ENCODE data around the gene PHF19. TPM values are rescaled to one million over a fixed set of nuclear protein-coding genes. Genes with fewer than 3 reads are reported as not detected.

The PHF19 gene
- total and polyA plus RNA-seq, 2 experiments from 2014 or later: 16.8 to 31.0 TPM

- TF ChIP-seq EZH2phosphoT487 (IDR thresholded peaks at IDR 0.05; ENCODE audit: unreplicated experiment) (no peak), CREB1 (CRISPR knock-in tag; IDR thresholded peaks at IDR 0.05; ENCODE audit: low read depth) (no peak), ZNF114 (CRISPR knock-in tag; IDR thresholded peaks at IDR 0.05) (no peak), NANOG (IDR thresholded peaks at IDR 0.05; ENCODE audit: borderline replicate concordance) (no peak), ZNF331 (CRISPR knock-in tag; IDR thresholded peaks at IDR 0.05; ENCODE audit: low read depth) (no peak), STAT1 (IDR thresholded peaks at IDR 0.05; ENCODE audit: unreplicated experiment) (no peak), REST (IDR thresholded peaks at IDR 0.05; ENCODE audit: unreplicated experiment) (no peak), POLR2AphosphoS5 (IDR thresholded peaks at IDR 0.05; ENCODE audit: low read depth) (no peak), EZH2 (IDR thresholded peaks at IDR 0.05; ENCODE audit: low read depth, unreplicated experiment) (no peak)
- TF ChIP-seq, protein P1, sequence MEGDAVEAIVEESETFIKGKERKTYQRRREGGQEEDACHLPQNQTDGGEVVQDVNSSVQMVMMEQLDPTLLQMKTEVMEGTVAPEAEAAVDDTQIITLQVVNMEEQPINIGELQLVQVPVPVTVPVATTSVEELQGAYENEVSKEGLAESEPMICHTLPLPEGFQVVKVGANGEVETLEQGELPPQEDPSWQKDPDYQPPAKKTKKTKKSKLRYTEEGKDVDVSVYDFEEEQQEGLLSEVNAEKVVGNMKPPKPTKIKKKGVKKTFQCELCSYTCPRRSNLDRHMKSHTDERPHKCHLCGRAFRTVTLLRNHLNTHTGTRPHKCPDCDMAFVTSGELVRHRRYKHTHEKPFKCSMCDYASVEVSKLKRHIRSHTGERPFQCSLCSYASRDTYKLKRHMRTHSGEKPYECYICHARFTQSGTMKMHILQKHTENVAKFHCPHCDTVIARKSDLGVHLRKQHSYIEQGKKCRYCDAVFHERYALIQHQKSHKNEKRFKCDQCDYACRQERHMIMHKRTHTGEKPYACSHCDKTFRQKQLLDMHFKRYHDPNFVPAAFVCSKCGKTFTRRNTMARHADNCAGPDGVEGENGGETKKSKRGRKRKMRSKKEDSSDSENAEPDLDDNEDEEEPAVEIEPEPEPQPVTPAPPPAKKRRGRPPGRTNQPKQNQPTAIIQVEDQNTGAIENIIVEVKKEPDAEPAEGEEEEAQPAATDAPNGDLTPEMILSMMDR (conservative IDR thresholded peaks at IDR 0.05; ENCODE audit: low read depth in 2 of 2): no peak
- no peaks in the 10 kb centered on the region for H3K4me1 ChIP-seq (ENCODE audit: insufficient read depth)
- H3K27ac ChIP-seq (ENCODE audit: low read depth): no peak overlapping the region
- no peaks in the 10 kb centered on the region for H3K9me2 ChIP-seq (ENCODE audit: insufficient read depth)
- H3K27ac Mint-ChIP-seq: no peak overlapping the region
- peaks cover 42% of the 10 kb centered on the region for H3K9me3 Mint-ChIP-seq
- peaks cover 2% of the 10 kb centered on the region for H3K27me3 Mint-ChIP-seq (ENCODE audit: insufficient read depth, low read depth, poor library complexity)
- no peak overlapping the region for H3K4me3 Mint-ChIP-seq
- no peak for ATAC-seq
- no peaks in the 10 kb centered on the region for H3K4me1 Mint-ChIP-seq
- no peak overlapping the region for H3K4me3 ChIP-seq
- H2AFZ ChIP-seq: no peak overlapping the region
- H3K27me3 ChIP-seq (ENCODE audit: insufficient read depth): no peaks in the 10 kb centered on the region
- no peaks in the 10 kb centered on the region for H3K36me3 ChIP-seq (ENCODE audit: insufficient read depth)
- H4K20me1 ChIP-seq (replicated peaks; ENCODE audit: insufficient read depth): no peaks in the 10 kb centered on the region
- no peaks in the 10 kb centered on the region for H3K79me2 ChIP-seq (replicated peaks; ENCODE audit: insufficient read depth)
- no peaks in the 10 kb centered on the region for H3F3A ChIP-seq (replicated peaks; ENCODE audit: low read depth)
- no peak overlapping the region for H3K4me2 ChIP-seq
- H3K36me3 Mint-ChIP-seq (ENCODE audit: low read depth): peaks cover 28% of the 10 kb centered on the region
- no peak for DNase-seq (ENCODE audit: low spot score)
Observed at GRCh38 chr9:120808931-120809330, 68.1 kb downstream of the PHF19 start.

DNA sequence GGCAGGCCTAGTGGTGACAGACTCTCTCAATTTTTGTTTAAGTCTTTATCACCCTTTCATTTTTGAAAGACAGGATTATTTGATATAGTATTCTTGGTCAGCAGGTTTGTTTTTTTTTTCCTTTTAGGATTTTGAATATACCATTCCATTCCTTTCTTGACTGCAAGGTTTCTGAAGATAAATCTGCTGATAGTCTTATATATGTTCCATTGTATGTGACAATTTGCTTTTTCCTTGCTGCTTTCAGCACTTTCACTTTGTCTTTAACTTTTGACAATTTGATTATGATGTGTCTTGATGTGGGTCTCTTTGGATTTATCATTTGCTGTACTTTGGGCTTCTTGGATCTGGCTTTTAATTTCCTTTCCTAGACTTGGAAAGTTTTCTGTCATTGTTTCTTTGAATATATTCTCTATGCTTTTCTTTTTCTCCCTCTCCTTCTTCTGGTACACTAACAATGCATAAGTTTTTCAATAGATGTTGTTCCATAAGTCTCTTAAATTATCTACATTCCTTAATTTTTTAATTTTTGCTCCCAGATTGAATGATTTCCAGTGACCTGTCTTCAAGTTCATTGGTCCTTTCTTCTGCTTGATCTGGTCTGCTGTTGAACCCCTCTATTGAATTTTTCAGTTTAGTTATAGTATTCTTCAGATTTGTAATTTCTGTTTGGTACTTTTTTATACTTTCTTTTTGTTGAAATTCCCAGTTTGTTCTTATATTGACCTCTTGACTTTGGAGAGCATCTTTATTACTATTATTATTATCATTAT, 69.2 kb downstream of the PHF19 start:
- Histone ChIP-seq H3K4me1 (ENCODE audit: insufficient read depth) (no peaks in the 10 kb centered on the region), H3K36me3 (ENCODE audit: insufficient read depth) (no peaks in the 10 kb centered on the region), H3K27ac (ENCODE audit: low read depth) (no peak overlapping the region), H3K4me2 (no peak overlapping the region), H3K27me3 (ENCODE audit: insufficient read depth) (no peaks in the 10 kb centered on the region), H3K79me2 (replicated peaks; ENCODE audit: insufficient read depth) (no peaks in the 10 kb centered on the region), H3F3A (replicated peaks; ENCODE audit: low read depth) (no peaks in the 10 kb centered on the region), H3K9me2 (ENCODE audit: insufficient read depth) (no peaks in the 10 kb centered on the region), H3K4me3 (no peak overlapping the region), H4K20me1 (replicated peaks; ENCODE audit: insufficient read depth) (no peaks in the 10 kb centered on the region), H2AFZ (no peak overlapping the region)
- Mint-ChIP-seq H3K9me3 (peaks cover 46% of the 10 kb centered on the region), H3K27ac (no peak overlapping the region), H3K27me3 (ENCODE audit: insufficient read depth, low read depth, poor library complexity) (peaks cover 2% of the 10 kb centered on the region), H3K4me1 (no peaks in the 10 kb centered on the region), H3K4me3 (no peak overlapping the region), H3K36me3 (ENCODE audit: low read depth) (peaks cover 28% of the 10 kb centered on the region)
- ATAC-seq: no peak
- DNase-seq (ENCODE audit: low spot score): no peak
- TF ChIP-seq ZNF114 (CRISPR knock-in tag; IDR thresholded peaks at IDR 0.05): no peak
- TF ChIP-seq, protein P2, sequence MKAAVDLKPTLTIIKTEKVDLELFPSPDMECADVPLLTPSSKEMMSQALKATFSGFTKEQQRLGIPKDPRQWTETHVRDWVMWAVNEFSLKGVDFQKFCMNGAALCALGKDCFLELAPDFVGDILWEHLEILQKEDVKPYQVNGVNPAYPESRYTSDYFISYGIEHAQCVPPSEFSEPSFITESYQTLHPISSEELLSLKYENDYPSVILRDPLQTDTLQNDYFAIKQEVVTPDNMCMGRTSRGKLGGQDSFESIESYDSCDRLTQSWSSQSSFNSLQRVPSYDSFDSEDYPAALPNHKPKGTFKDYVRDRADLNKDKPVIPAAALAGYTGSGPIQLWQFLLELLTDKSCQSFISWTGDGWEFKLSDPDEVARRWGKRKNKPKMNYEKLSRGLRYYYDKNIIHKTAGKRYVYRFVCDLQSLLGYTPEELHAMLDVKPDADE (IDR thresholded peaks at IDR 0.05): no peak
- TF ChIP-seq, protein P1 (conservative IDR thresholded peaks at IDR 0.05; ENCODE audit: low read depth in 2 of 2): no peak
- no peak for TF ChIP-seq EZH2 (IDR thresholded peaks at IDR 0.05; ENCODE audit: low read depth, unreplicated experiment)
- TF ChIP-seq NANOG (IDR thresholded peaks at IDR 0.05; ENCODE audit: borderline replicate concordance): no peak
- no peak for TF ChIP-seq POLR2AphosphoS5 (IDR thresholded peaks at IDR 0.05; ENCODE audit: low read depth)
- TF ChIP-seq JUNB (IDR thresholded peaks at IDR 0.05; ENCODE audit: unreplicated experiment): no peak

All from GM23338 (cell line).